ENCODE measurements around the gene MOV10L1. TPM values are rescaled to one million over a fixed set of nuclear protein-coding genes. Genes with fewer than 3 reads are reported as not detected.
"Not testable (repeated sequence)": the region's sequence is repeated elsewhere in the genome, so short reads cannot be mapped to it uniquely, and the experiment has no call there.

The MOV10L1 gene
- total RNA-seq, 2 donors from 2014 or later, result 0.36 to 18.9 TPM

- 96% methylated on average over 19 of the region's 23 CpGs for WGBS
- intact Hi-C loops (cut with DNase I), result no loop called here
- Histone ChIP-seq H3K9me3 (no peaks in the 10 kb centered on the region), H3K27me3 (replicated peaks; ENCODE audit: insufficient read depth) (no peaks in the 10 kb centered on the region), H3K27ac (no peak overlapping the region), H3K4me1 (replicated peaks) (no peaks in the 10 kb centered on the region), H3K36me3 (no peaks in the 10 kb centered on the region), H3K4me3 (no peak overlapping the region)
- no peak for DNase-seq (ENCODE audit: low spot score)
- TF ChIP-seq CTCF (IDR thresholded peaks at IDR 0.05) (no peak), POLR2A (IDR thresholded peaks at IDR 0.05) (no peak), POLR2AphosphoS5 (IDR thresholded peaks at IDR 0.05) (no peak)
Observed at GRCh38 chr22:50161508-50162390, 71.9 kb downstream of the MOV10L1 start.

- H3K4me3 ChIP-seq, result no peak overlapping the region
- no peak for DNase-seq (ENCODE audit: low spot score)
- intact Hi-C loops (cut with DNase I), result no loop called here
- no peaks in the 10 kb centered on the region for H3K27me3 ChIP-seq (replicated peaks; ENCODE audit: insufficient read depth)
- no peak for TF ChIP-seq POLR2A (IDR thresholded peaks at IDR 0.05)
- no peak for TF ChIP-seq CTCF (IDR thresholded peaks at IDR 0.05)
- no peaks in the 10 kb centered on the region for H3K36me3 ChIP-seq
- no peaks in the 10 kb centered on the region for H3K9me3 ChIP-seq
- H3K4me1 ChIP-seq (replicated peaks), result no peaks in the 10 kb centered on the region
- H3K27ac ChIP-seq, result no peak overlapping the region
- WGBS, result 94% methylated on average over 10 of the region's 10 CpGs
Observed at GRCh38 chr22:50162391-50162956, 72.7 kb downstream of the MOV10L1 start.

- WGBS, result 93% methylated on average over 27 of the region's 28 CpGs
- Histone ChIP-seq H3K4me3 (no peak overlapping the region), H3K4me1 (replicated peaks) (no peaks in the 10 kb centered on the region), H3K36me3 (no peaks in the 10 kb centered on the region), H3K9me3 (no peaks in the 10 kb centered on the region), H3K27me3 (replicated peaks; ENCODE audit: insufficient read depth) (no peaks in the 10 kb centered on the region), H3K27ac (no peak overlapping the region)
- intact Hi-C loops (cut with DNase I), result no loop called here
- DNase-seq (ENCODE audit: low spot score), result no peak
- TF ChIP-seq POLR2A (IDR thresholded peaks at IDR 0.05), result no peak
- no peak for TF ChIP-seq CTCF (IDR thresholded peaks at IDR 0.05)
- no peak for TF ChIP-seq POLR2AphosphoS5 (IDR thresholded peaks at IDR 0.05)
Observed at GRCh38 chr22:50165436-50166123, 75.8 kb downstream of the MOV10L1 start.

- WGBS, result 65% methylated on average over 11 of the region's 11 CpGs
- no peak for DNase-seq (ENCODE audit: low spot score)
- Histone ChIP-seq H3K4me1 (replicated peaks) (no peaks in the 10 kb centered on the region), H3K27ac (no peak overlapping the region), H3K27me3 (replicated peaks; ENCODE audit: insufficient read depth) (no peaks in the 10 kb centered on the region), H3K4me3 (no peak overlapping the region), H3K9me3 (no peaks in the 10 kb centered on the region), H3K36me3 (no peaks in the 10 kb centered on the region)
- intact Hi-C loops (cut with DNase I), result no loop called here
- TF ChIP-seq POLR2AphosphoS5 (IDR thresholded peaks at IDR 0.05) (no peak), POLR2A (IDR thresholded peaks at IDR 0.05) (no peak), CTCF (IDR thresholded peaks at IDR 0.05) (no peak)
Observed at GRCh38 chr22:50167689-50168489, 78.1 kb downstream of the MOV10L1 start.

GRCh38 chr22:50168490-50169180 lies 78.8 kb downstream of the MOV10L1 start:
- H3K27ac ChIP-seq; H3K27me3 ChIP-seq (replicated peaks; ENCODE audit: insufficient read depth); H3K36me3 ChIP-seq; H3K9me3 ChIP-seq; intact Hi-C loops (cut with DNase I); H3K4me1 ChIP-seq (replicated peaks); DNase-seq (ENCODE audit: low spot score); H3K4me3 ChIP-seq: not testable (repeated sequence)
- WGBS, result 80% methylated on average over 5 of the region's 5 CpGs
